ENCODE measurements around the gene HS3ST5.

Gene HS3ST5

GRCh38 chr6:114276783-114277182 is 66.0 kb downstream of the HS3ST5 start:
- no peaks in the 10 kb centered on the region for H3K9me3 ChIP-seq (ENCODE audit: control insufficient read depth, low read length)
- no peak overlapping the region for H3K4me3 ChIP-seq (ENCODE audit: extremely low read depth, insufficient read depth, low read length, poor library complexity, severe bottlenecking)
- H3K36me3 ChIP-seq (ENCODE audit: control insufficient read depth, insufficient read depth, low read length): no peaks in the 10 kb centered on the region
- H3K27ac ChIP-seq (ENCODE audit: low read depth, low read length, severe bottlenecking): no peak overlapping the region
- no peaks in the 10 kb centered on the region for H3K4me1 ChIP-seq (ENCODE audit: control insufficient read depth, insufficient read depth, low read length, poor library complexity, severe bottlenecking)
- no CpG with 5 or more reads among the region's 2 CpGs for WGBS, 2 experiments (ENCODE audit: insufficient coverage in 2 of 2)

GRCh38 chr6:114274836-114275235 is 68.0 kb downstream of the HS3ST5 start:
- 90 to 100% methylated on average over 1 to 2 of the region's 2 CpGs for WGBS, 2 experiments (ENCODE audit: insufficient coverage in 2 of 2)
- no peak overlapping the region for H3K27ac ChIP-seq (ENCODE audit: low read depth, low read length, severe bottlenecking)
- H3K9me3 ChIP-seq (ENCODE audit: control insufficient read depth, low read length): no peaks in the 10 kb centered on the region
- H3K36me3 ChIP-seq (ENCODE audit: control insufficient read depth, insufficient read depth, low read length): no peaks in the 10 kb centered on the region
- peaks cover 1% of the 10 kb centered on the region for H3K4me1 ChIP-seq (ENCODE audit: control insufficient read depth, insufficient read depth, low read length, poor library complexity, severe bottlenecking)
- H3K4me3 ChIP-seq (ENCODE audit: extremely low read depth, insufficient read depth, low read length, poor library complexity, severe bottlenecking): no peak overlapping the region

GRCh38 chr6:114272582-114272981 is 70.2 kb downstream of the HS3ST5 start:
- peaks cover 4% of the 10 kb centered on the region for H3K4me1 ChIP-seq (ENCODE audit: control insufficient read depth, insufficient read depth, low read length, poor library complexity, severe bottlenecking)
- 70 to 71% methylated on average over 2 of the region's 3 CpGs for WGBS, 2 experiments (ENCODE audit: insufficient coverage in 2 of 2)
- no peaks in the 10 kb centered on the region for H3K36me3 ChIP-seq (ENCODE audit: control insufficient read depth, insufficient read depth, low read length)
- H3K4me3 ChIP-seq (ENCODE audit: extremely low read depth, insufficient read depth, low read length, poor library complexity, severe bottlenecking): no peak overlapping the region
- no peak overlapping the region for H3K27ac ChIP-seq (ENCODE audit: low read depth, low read length, severe bottlenecking)
- H3K9me3 ChIP-seq (ENCODE audit: control insufficient read depth, low read length): no peaks in the 10 kb centered on the region

GRCh38 chr6:114271405-114271804 is 71.4 kb downstream of the HS3ST5 start:
- no peak overlapping the region for H3K4me3 ChIP-seq (ENCODE audit: extremely low read depth, insufficient read depth, low read length, poor library complexity, severe bottlenecking)
- H3K27ac ChIP-seq (ENCODE audit: low read depth, low read length, severe bottlenecking): no peak overlapping the region
- peaks cover 4% of the 10 kb centered on the region for H3K4me1 ChIP-seq (ENCODE audit: control insufficient read depth, insufficient read depth, low read length, poor library complexity, severe bottlenecking)
- H3K36me3 ChIP-seq (ENCODE audit: control insufficient read depth, insufficient read depth, low read length): no peaks in the 10 kb centered on the region
- H3K9me3 ChIP-seq (ENCODE audit: control insufficient read depth, low read length): no peaks in the 10 kb centered on the region

GRCh38 chr6:114267897-114268296 is 74.9 kb downstream of the HS3ST5 start:
- WGBS, 2 experiments (ENCODE audit: insufficient coverage in 2 of 2): 90 to 100% methylated on average over 1 to 2 of the region's 3 CpGs
- no peak overlapping the region for H3K4me3 ChIP-seq (ENCODE audit: extremely low read depth, insufficient read depth, low read length, poor library complexity, severe bottlenecking)

GRCh38 chr6:114260810-114261209 is 82.0 kb downstream of the HS3ST5 start:
- no peaks in the 10 kb centered on the region for H3K4me1 ChIP-seq (ENCODE audit: control insufficient read depth, insufficient read depth, low read length, poor library complexity, severe bottlenecking)
- 81 to 94% methylated on average over 3 of the region's 3 CpGs for WGBS, 2 experiments (ENCODE audit: insufficient coverage in 2 of 2)
- H3K27ac ChIP-seq (ENCODE audit: low read depth, low read length, severe bottlenecking): no peak overlapping the region
- peaks cover under 1% of the 10 kb centered on the region for H3K9me3 ChIP-seq (ENCODE audit: control insufficient read depth, low read length)
- H3K4me3 ChIP-seq (ENCODE audit: extremely low read depth, insufficient read depth, low read length, poor library complexity, severe bottlenecking): no peak overlapping the region
- no peaks in the 10 kb centered on the region for H3K36me3 ChIP-seq (ENCODE audit: control insufficient read depth, insufficient read depth, low read length)

More at GRCh38 chr6:114267897-114268296, 74.9 kb downstream of the HS3ST5 start:
- H3K36me3 ChIP-seq (ENCODE audit: control insufficient read depth, insufficient read depth, low read length): no peaks in the 10 kb centered on the region
- H3K27ac ChIP-seq (ENCODE audit: low read depth, low read length, severe bottlenecking): no peak overlapping the region
- peaks cover 4% of the 10 kb centered on the region for H3K4me1 ChIP-seq (ENCODE audit: control insufficient read depth, insufficient read depth, low read length, poor library complexity, severe bottlenecking)
- H3K9me3 ChIP-seq (ENCODE audit: control insufficient read depth, low read length): no peaks in the 10 kb centered on the region

GRCh38 chr6:114258376-114258775 is 84.4 kb downstream of the HS3ST5 start:
- whole genome bisulfite sequencing, 2 experiments (ENCODE audit: insufficient coverage in 2 of 2): 48 to 54% methylated on average over 2 of the region's 2 CpGs
- H3K36me3 ChIP-seq (ENCODE audit: control insufficient read depth, insufficient read depth, low read length): no peaks in the 10 kb centered on the region
- H3K9me3 ChIP-seq (ENCODE audit: control insufficient read depth, low read length): peaks cover 6% of the 10 kb centered on the region
- no peak overlapping the region for H3K27ac ChIP-seq (ENCODE audit: low read depth, low read length, severe bottlenecking)
- no peaks in the 10 kb centered on the region for H3K4me1 ChIP-seq (ENCODE audit: control insufficient read depth, insufficient read depth, low read length, poor library complexity, severe bottlenecking)
- H3K4me3 ChIP-seq (ENCODE audit: extremely low read depth, insufficient read depth, low read length, poor library complexity, severe bottlenecking): no peak overlapping the region

- Histone ChIP-seq H3K4me3 (ENCODE audit: extremely low read depth, insufficient read depth, low read length, poor library complexity, severe bottlenecking) (no peak overlapping the region), H3K36me3 (ENCODE audit: control insufficient read depth, insufficient read depth, low read length) (no peaks in the 10 kb centered on the region), H3K4me1 (ENCODE audit: control insufficient read depth, insufficient read depth, low read length, poor library complexity, severe bottlenecking) (no peaks in the 10 kb centered on the region), H3K27ac (ENCODE audit: low read depth, low read length, severe bottlenecking) (no peak overlapping the region), H3K9me3 (ENCODE audit: control insufficient read depth, low read length) (peaks cover 6% of the 10 kb centered on the region)
- no CpG with 5 or more reads among the region's 3 CpGs for WGBS, 2 experiments (ENCODE audit: insufficient coverage in 2 of 2)
These were observed 89.4 kb downstream of the HS3ST5 start for GRCh38 chr6:114253431-114253830.

GRCh38 chr6:114249522-114249921 is 93.3 kb downstream of the HS3ST5 start:
- Histone ChIP-seq H3K4me3 (ENCODE audit: extremely low read depth, insufficient read depth, low read length, poor library complexity, severe bottlenecking) (no peak overlapping the region), H3K4me1 (ENCODE audit: control insufficient read depth, insufficient read depth, low read length, poor library complexity, severe bottlenecking) (no peaks in the 10 kb centered on the region), H3K9me3 (ENCODE audit: control insufficient read depth, low read length) (no peaks in the 10 kb centered on the region), H3K36me3 (ENCODE audit: control insufficient read depth, insufficient read depth, low read length) (no peaks in the 10 kb centered on the region), H3K27ac (ENCODE audit: low read depth, low read length, severe bottlenecking) (no peak overlapping the region)
- 83 to 90% methylated on average over 1 of the region's 1 CpG for WGBS, 2 experiments (ENCODE audit: insufficient coverage in 2 of 2)

- no peaks in the 10 kb centered on the region for H3K36me3 ChIP-seq (ENCODE audit: control insufficient read depth, insufficient read depth, low read length)
- WGBS, 2 experiments (ENCODE audit: insufficient coverage in 2 of 2): 84% methylated on average over 2 of the region's 2 CpGs; no CpG with 5 or more reads in 1 of the 2 experiments
- no peaks in the 10 kb centered on the region for H3K4me1 ChIP-seq (ENCODE audit: control insufficient read depth, insufficient read depth, low read length, poor library complexity, severe bottlenecking)
- no peak overlapping the region for H3K27ac ChIP-seq (ENCODE audit: low read depth, low read length, severe bottlenecking)
- H3K9me3 ChIP-seq (ENCODE audit: control insufficient read depth, low read length): no peaks in the 10 kb centered on the region
- H3K4me3 ChIP-seq (ENCODE audit: extremely low read depth, insufficient read depth, low read length, poor library complexity, severe bottlenecking): no peak overlapping the region
These were observed 95.7 kb downstream of the HS3ST5 start for GRCh38 chr6:114247101-114247500.

- H3K27ac ChIP-seq (ENCODE audit: low read depth, low read length, severe bottlenecking): no peak overlapping the region
- no peaks in the 10 kb centered on the region for H3K9me3 ChIP-seq (ENCODE audit: control insufficient read depth, low read length)
- H3K4me1 ChIP-seq (ENCODE audit: control insufficient read depth, insufficient read depth, low read length, poor library complexity, severe bottlenecking): no peaks in the 10 kb centered on the region
- H3K36me3 ChIP-seq (ENCODE audit: control insufficient read depth, insufficient read depth, low read length): no peaks in the 10 kb centered on the region
- WGBS, 2 experiments (ENCODE audit: insufficient coverage in 2 of 2): 90 to 100% methylated on average over 2 of the region's 3 CpGs
- no peak overlapping the region for H3K4me3 ChIP-seq (ENCODE audit: extremely low read depth, insufficient read depth, low read length, poor library complexity, severe bottlenecking)
These were observed 102.0 kb downstream of the HS3ST5 start for GRCh38 chr6:114240796-114241195.
